ENCODE data around the gene ZKSCAN3. TPM values are rescaled to one million over a fixed set of nuclear protein-coding genes. Genes with fewer than 3 reads are reported as not detected.
A peak's percentile ranks its signal among the peaks of the same experiment; 100 is the strongest.

Gene ZKSCAN3
- total and polyA plus RNA-seq, 4 experiments from 2014 or later: 2.3 to 12.6 (median 8.3) TPM

DNA sequence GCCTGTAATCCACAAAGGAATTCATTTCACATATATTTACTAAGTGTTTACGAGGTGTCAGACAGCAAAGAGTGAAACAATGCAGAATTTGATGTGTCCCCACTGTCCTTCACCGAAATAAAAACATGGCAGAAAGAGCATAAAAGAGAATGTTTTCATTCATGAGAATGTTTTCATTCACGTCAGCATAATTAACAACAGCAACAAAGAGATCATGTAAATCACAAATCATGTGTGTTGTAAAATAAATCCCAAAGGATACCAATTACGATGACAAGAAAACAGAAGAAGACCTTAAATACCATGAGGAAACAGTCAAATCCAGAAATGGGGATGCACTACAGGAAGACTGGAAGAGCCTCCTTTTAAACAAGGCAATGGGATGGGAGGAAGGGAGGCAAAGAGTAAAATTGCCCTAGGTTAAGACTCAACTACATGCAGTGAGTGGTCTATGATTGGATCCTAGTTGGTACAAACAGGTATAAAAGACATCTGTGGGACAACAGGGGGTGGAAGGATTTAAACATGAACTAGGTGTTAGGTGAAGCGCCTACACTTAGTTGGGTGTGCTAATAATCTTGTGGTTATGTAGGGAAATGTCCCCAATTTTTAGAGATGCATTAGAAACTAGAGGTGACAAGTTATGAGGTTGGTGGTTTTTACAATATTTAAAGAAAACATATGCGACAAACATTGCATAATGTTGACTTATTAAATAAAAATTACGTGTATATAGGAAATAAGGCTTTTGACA is 15.3 kb upstream of the ZKSCAN3 start:
- Histone ChIP-seq H3K27me3 (ENCODE audit: insufficient read depth, low read length) (no peaks in the 10 kb centered on the region), H3K4me1 (ENCODE audit: insufficient read depth, low read length) (peaks cover 17% of the 10 kb centered on the region), H3K36me3 (ENCODE audit: insufficient read depth, low read length) (no peaks in the 10 kb centered on the region), H3K9me3 (ENCODE audit: control insufficient read depth in 1 of 2, low read length in 2 of 2) (no peaks in the 10 kb centered on the region), H3K4me3 (ENCODE audit: low read length in 2 of 2) (no peak overlapping the region), H3K27ac (ENCODE audit: low read depth, low read length) (no peak overlapping the region)
- peak overlapping the region in 4 of 7 donors; percentile 12 to 89 (median 56) for H3K27ac Mint-ChIP-seq
- peak overlapping the region in 5 of 8 donors; percentile 4 to 75 (median 34) for H3K4me3 Mint-ChIP-seq
- no peaks in the 10 kb centered on the region for H3K27me3 Mint-ChIP-seq
- H3K4me1 Mint-ChIP-seq: peaks cover 0 to 4% (median 3%) of the 10 kb centered on the region in 4 donors
- intact Hi-C loops (cut with micrococcal nuclease): loop anchor here (1.0 to 5.0 kb wide), 4 partner anchors 15 to 862 kb away; partner anchors contain the start of genes ZKSCAN3, ZNF184 and ZSCAN26
- H3K9me3 Mint-ChIP-seq: peaks cover 0 to 2% (median 0%) of the 10 kb centered on the region in 8 donors
- POLR2A ChIA-PET (ENCODE audit: partially characterized antibody): interaction anchor here (1.2 to 2.8 kb wide), 9 partner anchors 16 to 855 kb away, joined by 3 to 27 read pairs (median 6); partner anchors contain the start of genes ZKSCAN3, ZKSCAN4, ZKSCAN8 and ZSCAN26
- CTCF ChIA-PET (ENCODE audit: partially characterized antibody): interaction anchor here (0.9 to 3.5 kb wide), 4 partner anchors 10 to 467 kb away, joined by 3 to 20 read pairs (median 4); a partner anchor contains a TSS
- no peaks in the 10 kb centered on the region for H3K36me3 Mint-ChIP-seq
- no peak for DNase-seq

DNA sequence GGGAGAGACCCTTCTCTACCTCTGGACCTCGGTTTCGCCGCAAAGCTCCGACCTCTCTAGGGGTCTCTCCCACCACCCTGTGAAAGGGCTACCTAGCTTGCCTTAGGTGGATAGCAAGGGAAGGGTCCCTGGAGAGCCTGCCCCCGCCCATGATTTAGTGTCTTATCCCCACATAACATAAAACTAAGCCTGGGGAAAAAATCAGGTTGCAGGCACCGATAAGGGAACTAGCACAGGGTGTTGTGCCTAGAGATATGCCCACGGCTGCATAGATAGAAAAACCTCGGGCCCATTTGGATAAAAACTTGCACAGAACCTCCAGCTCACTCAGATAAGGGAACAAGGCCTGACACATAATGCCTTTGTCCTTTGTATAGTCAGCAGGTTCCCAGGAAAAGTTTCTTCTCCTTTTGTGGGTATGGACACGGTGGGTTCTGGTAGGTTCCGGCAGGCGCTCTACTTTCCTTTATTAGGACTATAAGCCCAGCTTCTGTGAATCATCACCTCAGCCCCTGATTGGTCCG is 14.6 kb upstream of the ZKSCAN3 start:
- Mint-ChIP-seq H3K4me1 (peaks cover 0 to 4% (median 3%) of the 10 kb centered on the region in 4 donors), H3K4me3 (peak overlapping the region in 1 of 8 donors; percentile 34), H3K9me3 (peaks cover 0 to 4% (median under 1%) of the 10 kb centered on the region in 8 donors), H3K27ac (peak overlapping the region in 1 of 7 donors; percentile 68), H3K27me3 (no peaks in the 10 kb centered on the region), H3K36me3 (no peaks in the 10 kb centered on the region)
- Histone ChIP-seq H3K27ac (ENCODE audit: low read depth, low read length) (peak overlapping the region; percentile 87), H3K4me1 (ENCODE audit: insufficient read depth, low read length) (peaks cover 17% of the 10 kb centered on the region), H3K36me3 (ENCODE audit: insufficient read depth, low read length) (no peaks in the 10 kb centered on the region), H3K27me3 (ENCODE audit: insufficient read depth, low read length) (no peaks in the 10 kb centered on the region), H3K4me3 (ENCODE audit: low read length in 2 of 2) (peak overlapping the region; percentile 61 to 85), H3K9me3 (ENCODE audit: control insufficient read depth in 1 of 2, low read length in 2 of 2) (no peaks in the 10 kb centered on the region)
- intact Hi-C loops (cut with micrococcal nuclease): loop anchor here (1.0 to 5.0 kb wide), 4 partner anchors 14 to 863 kb away; partner anchors contain the start of genes ZKSCAN3, ZNF184 and ZSCAN26
- ChIA-PET CTCF (ENCODE audit: partially characterized antibody) (interaction anchor here (0.9 to 3.5 kb wide), 6 partner anchors 12 to 562 kb away, joined by 3 to 20 read pairs (median 4); partner anchors contain the start of gene ZSCAN26), POLR2A (ENCODE audit: partially characterized antibody) (interaction anchor here (0.6 to 2.8 kb wide), 18 partner anchors 13 to 856 kb away, joined by 3 to 27 read pairs (median 5); partner anchors contain the start of genes ZKSCAN3, ZKSCAN4, ZKSCAN8 and ZSCAN26)
- DNase-seq: no peak

DNA sequence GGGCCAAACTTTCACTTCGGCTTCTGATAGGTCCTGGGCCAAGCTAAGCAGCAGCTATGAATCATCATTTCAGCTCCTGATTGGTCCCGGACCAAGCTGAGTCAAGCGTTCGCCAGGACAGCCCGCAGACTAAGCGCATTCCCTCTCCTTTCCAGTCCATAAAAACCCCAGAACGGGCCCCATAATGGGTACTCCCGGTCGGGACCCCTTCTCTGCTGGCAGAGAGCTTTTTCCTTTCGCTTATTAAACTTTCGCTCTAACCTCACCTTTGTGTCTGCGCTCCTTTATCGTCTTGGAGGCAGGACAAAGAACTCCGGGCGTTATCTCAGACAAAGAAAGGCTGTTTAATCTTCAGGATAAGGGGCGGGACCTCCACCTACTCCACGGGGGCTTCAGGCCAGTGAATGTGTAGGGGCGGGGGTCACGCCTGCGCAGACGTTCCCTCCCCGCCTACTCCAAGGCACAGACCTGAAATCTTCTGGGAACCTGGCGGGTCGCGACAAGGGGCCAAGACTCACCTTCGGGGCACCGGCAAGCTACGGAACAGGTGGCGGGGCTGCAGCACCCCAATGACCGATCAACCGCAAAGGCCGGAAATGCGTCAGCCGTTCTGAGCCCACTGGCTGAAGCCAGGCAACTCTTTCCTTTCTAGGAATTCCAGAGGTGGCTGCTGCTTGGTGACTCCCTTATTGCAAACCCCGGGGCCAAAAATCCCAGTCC is 14.0 kb upstream of the ZKSCAN3 start, which contains the start of gene ZSCAN31:
TSS of gene ZSCAN31 (minus strand) at position 585 of the 720 bp plus-strand sequence. CDS start 6,465 bp downstream, outside the sequence.
- peak within 1 kb of the TSS in 1 of 7 donors; percentile 68 for H3K27ac Mint-ChIP-seq
- Histone ChIP-seq H3K4me3 (ENCODE audit: low read length in 2 of 2) (peak within 1 kb of the TSS; percentile 61 to 85), H3K27ac (ENCODE audit: low read depth, low read length) (peak within 1 kb of the TSS; percentile 87), H3K27me3 (ENCODE audit: insufficient read depth, low read length) (no peaks in the 10 kb centered on the region), H3K9me3 (ENCODE audit: control insufficient read depth in 1 of 2, low read length in 2 of 2) (no peaks in the 10 kb centered on the region), H3K4me1 (ENCODE audit: insufficient read depth, low read length) (peaks cover 17% of the 10 kb centered on the region), H3K36me3 (ENCODE audit: insufficient read depth, low read length) (no peaks in the 10 kb centered on the region)
- intact Hi-C loops (cut with micrococcal nuclease): loop anchor here (1.0 to 5.0 kb wide), 5 partner anchors 14 to 863 kb away; partner anchors contain the start of genes ZKSCAN3, ZKSCAN4, ZNF184 and ZSCAN26
- peak within 1 kb of the TSS in 1 of 8 donors; percentile 34 for H3K4me3 Mint-ChIP-seq
- ChIA-PET CTCF (ENCODE audit: partially characterized antibody) (interaction anchor here (0.9 to 3.5 kb wide), 6 partner anchors 11 to 563 kb away, joined by 3 to 20 read pairs (median 4); partner anchors contain the start of gene ZSCAN26), POLR2A (ENCODE audit: partially characterized antibody) (interaction anchor here (0.6 to 2.8 kb wide), 21 partner anchors 10 to 857 kb away, joined by 3 to 27 read pairs (median 5); partner anchors contain the start of genes ZKSCAN3, ZKSCAN4, ZKSCAN8 and ZSCAN26)
- no peaks in the 10 kb centered on the region for H3K36me3 Mint-ChIP-seq
- DNase-seq: peak; percentile 77 to 93 (median 81)
- H3K4me1 Mint-ChIP-seq: peaks cover 0 to 4% (median 3%) of the 10 kb centered on the region in 4 donors
- H3K9me3 Mint-ChIP-seq: peaks cover 0 to 9% (median 5%) of the 10 kb centered on the region in 8 donors
- peaks cover 0 to 3% of the 10 kb centered on the region in 2 donors for H3K27me3 Mint-ChIP-seq

DNA sequence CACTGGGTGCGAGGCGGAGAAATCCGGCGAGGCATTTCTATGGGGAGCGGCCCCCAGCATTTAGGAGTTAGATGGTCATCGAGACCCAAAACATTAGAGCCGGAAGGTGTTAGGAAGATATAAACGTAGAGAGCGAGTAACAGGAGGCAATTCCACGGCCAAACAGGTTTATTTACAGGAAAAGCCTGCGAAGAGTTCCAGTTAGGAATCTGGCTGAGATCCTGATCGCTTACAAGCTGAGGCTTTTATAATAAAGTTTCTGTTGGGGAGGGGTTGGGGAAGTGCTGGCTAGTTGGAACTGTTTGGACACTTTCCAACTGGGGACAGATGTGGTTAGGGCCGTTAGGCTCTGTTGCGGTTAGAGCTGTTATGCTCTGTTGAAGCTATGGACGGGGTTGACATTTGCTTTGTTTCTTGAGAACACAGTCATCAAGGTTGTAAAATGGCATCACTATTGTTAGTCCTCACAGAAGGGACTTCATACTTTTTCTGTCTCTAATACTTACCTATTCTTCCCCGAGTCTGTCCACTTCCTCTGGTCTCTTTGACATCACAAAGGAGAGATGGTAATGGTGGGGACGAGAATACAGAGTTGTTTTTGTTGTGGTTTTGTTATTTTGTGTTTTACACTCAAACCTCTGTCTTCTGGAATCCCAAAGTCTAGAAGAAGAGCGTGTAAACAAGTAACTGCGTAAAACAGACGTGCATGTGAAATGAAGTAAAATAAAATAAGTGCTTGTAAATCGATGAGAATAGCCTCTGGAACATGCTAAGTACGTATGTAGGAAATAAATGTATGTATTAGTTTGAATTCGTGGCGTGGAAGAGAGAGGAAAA is 13.2 kb upstream of the ZKSCAN3 start:
- Histone ChIP-seq H3K9me3 (ENCODE audit: control insufficient read depth in 1 of 2, low read length in 2 of 2) (no peaks in the 10 kb centered on the region), H3K27ac (ENCODE audit: low read depth, low read length) (peak overlapping the region; percentile 87), H3K27me3 (ENCODE audit: insufficient read depth, low read length) (no peaks in the 10 kb centered on the region), H3K4me1 (ENCODE audit: insufficient read depth, low read length) (peaks cover 17% of the 10 kb centered on the region), H3K36me3 (ENCODE audit: insufficient read depth, low read length) (no peaks in the 10 kb centered on the region), H3K4me3 (ENCODE audit: low read length in 2 of 2) (peak overlapping the region; percentile 61 to 85)
- POLR2A ChIA-PET (ENCODE audit: partially characterized antibody): interaction anchor here (1.0 to 2.8 kb wide), 15 partner anchors 9 to 857 kb away, joined by 3 to 27 read pairs (median 6); partner anchors contain the start of genes ZKSCAN3, ZKSCAN4, ZKSCAN8 and ZSCAN26
- Mint-ChIP-seq H3K4me1 (peaks cover 0 to 4% (median 3%) of the 10 kb centered on the region in 4 donors), H3K4me3 (no peak overlapping the region), H3K27ac (no peak overlapping the region), H3K27me3 (peaks cover 0 to 3% of the 10 kb centered on the region in 2 donors), H3K36me3 (no peaks in the 10 kb centered on the region), H3K9me3 (peaks cover 0 to 12% (median 7%) of the 10 kb centered on the region in 8 donors)
- intact Hi-C loops (cut with micrococcal nuclease): loop anchor here (1.0 to 5.0 kb wide), 2 partner anchors 84 to 864 kb away; partner anchors contain the start of genes ZKSCAN4 and ZNF184
- peak; percentile 23 to 58 (median 26) for DNase-seq
- CTCF ChIA-PET (ENCODE audit: partially characterized antibody): interaction anchor here (1.3 to 3.5 kb wide), 3 partner anchors 19 to 563 kb away, joined by 3 to 20 read pairs (median 5); partner anchors contain the start of gene ZSCAN26

GRCh38 chr6:28337121-28337520 is 12.6 kb upstream of the ZKSCAN3 start:
- intact Hi-C loops (cut with micrococcal nuclease): loop anchor here (5.0 kb wide), 1 partner anchor 865 kb away; the partner anchor contains the start of gene ZNF184
- H3K4me1 ChIP-seq (ENCODE audit: insufficient read depth, low read length): peaks cover 17% of the 10 kb centered on the region
- peak overlapping the region; percentile 61 to 85 for H3K4me3 ChIP-seq (ENCODE audit: low read length in 2 of 2)
- no peak for DNase-seq
- peaks cover 0 to 12% (median 8%) of the 10 kb centered on the region in 8 donors for H3K9me3 Mint-ChIP-seq
- ChIA-PET POLR2A (ENCODE audit: partially characterized antibody) (interaction anchor here (1.0 to 2.8 kb wide), 7 partner anchors 9 to 444 kb away, joined by 3 to 27 read pairs (median 5); partner anchors contain the start of genes ZKSCAN8 and ZSCAN26), CTCF (ENCODE audit: partially characterized antibody) (interaction anchor here (1.0 to 3.5 kb wide), 3 partner anchors 19 to 442 kb away, joined by 3 to 20 read pairs (median 5); no protein-coding TSS in a partner anchor)
- H3K36me3 Mint-ChIP-seq: no peaks in the 10 kb centered on the region
- no peaks in the 10 kb centered on the region for H3K9me3 ChIP-seq (ENCODE audit: control insufficient read depth in 1 of 2, low read length in 2 of 2)
- H3K27ac Mint-ChIP-seq: no peak overlapping the region
- no peaks in the 10 kb centered on the region for H3K36me3 ChIP-seq (ENCODE audit: insufficient read depth, low read length)
- H3K27me3 ChIP-seq (ENCODE audit: insufficient read depth, low read length): no peaks in the 10 kb centered on the region
- peaks cover 0 to 3% of the 10 kb centered on the region in 2 donors for H3K27me3 Mint-ChIP-seq
- no peak overlapping the region for H3K27ac ChIP-seq (ENCODE audit: low read depth, low read length)
- no peak overlapping the region for H3K4me3 Mint-ChIP-seq
- H3K4me1 Mint-ChIP-seq: peaks cover 0 to 4% (median 3%) of the 10 kb centered on the region in 4 donors

All from CD4-positive, alpha-beta memory T cell (primary cell).